ENCODE results near the gene WNT4.

DNA sequence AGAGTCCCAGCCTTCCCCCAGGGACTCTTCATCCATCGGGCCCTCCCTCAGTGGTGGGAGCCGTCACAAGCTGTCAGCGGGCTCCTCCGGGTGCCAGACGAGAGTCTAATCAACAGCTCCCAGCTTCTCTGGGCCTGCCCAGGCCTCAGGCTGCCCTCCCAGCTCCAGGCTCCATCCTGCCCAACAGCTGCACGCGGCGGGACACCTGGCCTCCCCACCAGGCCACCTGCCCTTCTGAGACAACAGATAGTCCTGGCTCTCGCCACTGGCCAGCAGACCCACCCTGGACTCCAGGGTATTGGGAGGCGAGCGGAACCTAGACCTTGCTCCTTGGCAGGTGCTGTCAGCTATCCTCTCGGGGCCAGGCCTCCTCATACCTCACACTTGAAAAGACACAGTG is 3.1 kb downstream of the WNT4 start:
- TF ChIP-seq, protein P1, sequence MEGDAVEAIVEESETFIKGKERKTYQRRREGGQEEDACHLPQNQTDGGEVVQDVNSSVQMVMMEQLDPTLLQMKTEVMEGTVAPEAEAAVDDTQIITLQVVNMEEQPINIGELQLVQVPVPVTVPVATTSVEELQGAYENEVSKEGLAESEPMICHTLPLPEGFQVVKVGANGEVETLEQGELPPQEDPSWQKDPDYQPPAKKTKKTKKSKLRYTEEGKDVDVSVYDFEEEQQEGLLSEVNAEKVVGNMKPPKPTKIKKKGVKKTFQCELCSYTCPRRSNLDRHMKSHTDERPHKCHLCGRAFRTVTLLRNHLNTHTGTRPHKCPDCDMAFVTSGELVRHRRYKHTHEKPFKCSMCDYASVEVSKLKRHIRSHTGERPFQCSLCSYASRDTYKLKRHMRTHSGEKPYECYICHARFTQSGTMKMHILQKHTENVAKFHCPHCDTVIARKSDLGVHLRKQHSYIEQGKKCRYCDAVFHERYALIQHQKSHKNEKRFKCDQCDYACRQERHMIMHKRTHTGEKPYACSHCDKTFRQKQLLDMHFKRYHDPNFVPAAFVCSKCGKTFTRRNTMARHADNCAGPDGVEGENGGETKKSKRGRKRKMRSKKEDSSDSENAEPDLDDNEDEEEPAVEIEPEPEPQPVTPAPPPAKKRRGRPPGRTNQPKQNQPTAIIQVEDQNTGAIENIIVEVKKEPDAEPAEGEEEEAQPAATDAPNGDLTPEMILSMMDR (IDR thresholded peaks at IDR 0.05; ENCODE audit: low read length) = no peak
- no peak for TF ChIP-seq EZH2 (IDR thresholded peaks at IDR 0.05; ENCODE audit: borderline replicate concordance, low read length)

Measured in OCI-LY1 (cell line).